HG02970 (cell line): ENCODE data around the gene MOB3C.

Source experiments
- ATAC-seq: cut with Tn5 transposase; IDR thresholded peaks from one replicate; pipeline ENCODE4 v1.9.1; 2021; ENCODE audit warnings: mild to moderate bottlenecking, moderate library complexity, moderate number of reproducible peaks; ENCODE audit not compliant: unreplicated experiment, low FRiP score

The MOB3C gene

GRCh38 chr1:46639547-46639946 lies 22.9 kb upstream of the MOB3C start:
- ATAC-seq, result no peak

GRCh38 chr1:46638921-46639320 lies 22.3 kb upstream of the MOB3C start:
- ATAC-seq, result no peak

GRCh38 chr1:46637444-46638083 lies 21.0 kb upstream of the MOB3C start:
- no peak for ATAC-seq

GRCh38 chr1:46635205-46635604 lies 18.6 kb upstream of the MOB3C start:
- no peak for ATAC-seq

GRCh38 chr1:46630719-46631118 lies 14.1 kb upstream of the MOB3C start:
- no peak for ATAC-seq

- ATAC-seq, result no peak
Measured at GRCh38 chr1:46623743-46624644, 7.4 kb upstream of the MOB3C start.

- no peak for ATAC-seq
Measured at GRCh38 chr1:46622344-46622743, 5.7 kb upstream of the MOB3C start.

GRCh38 chr1:46621930-46622329 lies 5.3 kb upstream of the MOB3C start:
- no peak for ATAC-seq

- ATAC-seq, result no peak
Measured at GRCh38 chr1:46619656-46620258, 3.1 kb upstream of the MOB3C start.

- no peak for ATAC-seq
Measured at GRCh38 chr1:46618754-46619415, 2.3 kb upstream of the MOB3C start.

GRCh38 chr1:46617833-46618232 lies 1.2 kb upstream of the MOB3C start:
- ATAC-seq, result no peak

- no peak for ATAC-seq
Measured at GRCh38 chr1:46617108-46617800, 643 bp upstream of the MOB3C start.

- no peak for ATAC-seq
Measured at GRCh38 chr1:46615735-46616134, 876 bp downstream of the MOB3C start.

- no peak for ATAC-seq
Measured at GRCh38 chr1:46615088-46615487, 1.5 kb downstream of the MOB3C start.

- ATAC-seq, result no peak
Measured at GRCh38 chr1:46614604-46614984, 2.0 kb downstream of the MOB3C start.

- no peak for ATAC-seq
Measured at GRCh38 chr1:46613661-46614603, 2.7 kb downstream of the MOB3C start.

GRCh38 chr1:46612937-46613660 lies 3.5 kb downstream of the MOB3C start:
- ATAC-seq, result no peak

- no peak for ATAC-seq
Measured at GRCh38 chr1:46611691-46612221, 4.9 kb downstream of the MOB3C start.
